A673 (cell line): ENCODE measurements around the gene EHMT1.

Experiments used
- EZH2 ChIP-seq: fragments of 200-600 bp; sonication (generic); IDR thresholded peaks from 2 replicates; pipeline ENCODE4 v1.6.1; 2017; ENCODE audit warnings: borderline replicate concordance, low read depth, mild to moderate bottlenecking, mixed read lengths, antibody characterized with exemption, low read length; ENCODE audit not compliant: poor library complexity, severe bottlenecking
- TF ChIP-seq, protein P1 (sequence below): fragments of 300-800, 200-600 bp; sonication (generic); conservative IDR thresholded peaks from 2 replicates; pipeline ENCODE4 v1.5.1; 2017; ENCODE audit warnings: low read depth, mild to moderate bottlenecking, antibody characterized with exemption, low read length, moderate library complexity, mixed read lengths

DNA sequence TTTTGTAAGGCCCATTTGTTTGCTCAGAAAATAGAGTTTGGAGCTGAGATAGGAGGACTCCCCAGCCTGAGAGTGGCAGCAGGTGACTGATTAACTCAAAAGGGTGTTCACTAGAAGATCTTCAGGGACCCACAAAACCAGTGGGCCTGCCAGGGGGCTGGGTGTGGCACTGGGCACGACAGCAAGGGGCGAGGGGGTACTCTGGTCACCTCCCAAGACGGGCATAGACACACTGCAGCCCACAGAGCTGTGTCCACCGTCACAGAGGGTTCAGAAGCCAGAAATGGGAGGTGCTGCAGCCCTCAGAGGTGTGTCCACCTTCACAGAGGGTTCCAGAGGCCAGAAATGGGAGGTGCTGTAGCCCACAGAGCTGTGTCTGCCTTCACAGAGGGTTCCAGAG, 183.2 kb downstream of the EHMT1 start:
- TF ChIP-seq, protein P1, sequence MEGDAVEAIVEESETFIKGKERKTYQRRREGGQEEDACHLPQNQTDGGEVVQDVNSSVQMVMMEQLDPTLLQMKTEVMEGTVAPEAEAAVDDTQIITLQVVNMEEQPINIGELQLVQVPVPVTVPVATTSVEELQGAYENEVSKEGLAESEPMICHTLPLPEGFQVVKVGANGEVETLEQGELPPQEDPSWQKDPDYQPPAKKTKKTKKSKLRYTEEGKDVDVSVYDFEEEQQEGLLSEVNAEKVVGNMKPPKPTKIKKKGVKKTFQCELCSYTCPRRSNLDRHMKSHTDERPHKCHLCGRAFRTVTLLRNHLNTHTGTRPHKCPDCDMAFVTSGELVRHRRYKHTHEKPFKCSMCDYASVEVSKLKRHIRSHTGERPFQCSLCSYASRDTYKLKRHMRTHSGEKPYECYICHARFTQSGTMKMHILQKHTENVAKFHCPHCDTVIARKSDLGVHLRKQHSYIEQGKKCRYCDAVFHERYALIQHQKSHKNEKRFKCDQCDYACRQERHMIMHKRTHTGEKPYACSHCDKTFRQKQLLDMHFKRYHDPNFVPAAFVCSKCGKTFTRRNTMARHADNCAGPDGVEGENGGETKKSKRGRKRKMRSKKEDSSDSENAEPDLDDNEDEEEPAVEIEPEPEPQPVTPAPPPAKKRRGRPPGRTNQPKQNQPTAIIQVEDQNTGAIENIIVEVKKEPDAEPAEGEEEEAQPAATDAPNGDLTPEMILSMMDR: no peak
- TF ChIP-seq EZH2: no peak
